CD4-positive, alpha-beta T cell treated with Interferon alpha-2 for 1 hour (primary cell): ENCODE results near the gene RTN1.
"Not testable (repeated sequence)": the region's sequence is repeated elsewhere in the genome, so short reads cannot be mapped to it uniquely, and the experiment has no call there.

Experiments used
- DNase-seq, 2 donors: peaks; one replicate each; pipeline ENCODE4 v3.0.0-alpha.2; 2020 to 2022

The RTN1 gene

GRCh38 chr14:59699442-59699841, 171.1 kb downstream of the RTN1 start:
- peak; percentile 2 for DNase-seq

DNA sequence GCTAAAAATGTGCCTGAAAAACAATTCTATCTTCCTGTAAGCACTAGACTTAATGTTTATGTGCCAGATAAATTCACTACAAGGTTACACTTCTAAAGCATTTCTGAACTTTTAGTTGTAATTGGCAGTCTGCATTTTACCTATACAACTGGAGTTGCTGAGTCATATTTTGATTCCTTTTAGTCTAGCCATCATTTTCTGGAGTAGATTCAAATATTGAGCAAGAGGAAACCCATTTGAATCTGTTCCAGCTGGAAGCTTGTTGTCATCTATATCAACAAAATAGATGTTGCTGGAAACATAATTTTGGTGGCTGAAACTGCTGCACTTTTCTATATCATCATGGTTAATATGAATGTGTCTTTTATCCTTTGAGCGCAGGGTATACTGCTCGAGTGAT, 171.8 kb downstream of the RTN1 start:
- no peak for DNase-seq

DNA sequence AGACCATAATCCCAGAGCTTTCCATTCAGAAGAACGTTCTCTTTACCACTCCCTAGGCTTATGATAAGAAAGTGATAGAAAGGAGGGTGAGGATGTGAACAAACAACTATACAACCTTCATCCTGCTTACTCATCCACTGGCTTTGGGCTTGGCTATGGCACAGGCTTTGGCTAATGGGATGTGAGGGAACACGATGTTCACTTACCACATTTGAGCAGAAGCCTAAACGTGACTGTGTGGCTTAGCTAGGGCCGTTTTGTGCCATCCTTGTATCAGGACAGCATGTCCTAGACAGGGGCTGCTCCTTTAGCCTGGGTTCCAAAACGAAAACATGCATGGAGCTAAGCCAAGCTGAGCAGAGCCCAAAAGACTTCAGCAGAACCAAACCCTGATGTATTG, 175.4 kb downstream of the RTN1 start:
- DNase-seq = no peak

GRCh38 chr14:59691266-59691665, 179.3 kb downstream of the RTN1 start:
- no peak for DNase-seq

- no peak for DNase-seq
These were observed 180.2 kb downstream of the RTN1 start for GRCh38 chr14:59690426-59690825.

DNA sequence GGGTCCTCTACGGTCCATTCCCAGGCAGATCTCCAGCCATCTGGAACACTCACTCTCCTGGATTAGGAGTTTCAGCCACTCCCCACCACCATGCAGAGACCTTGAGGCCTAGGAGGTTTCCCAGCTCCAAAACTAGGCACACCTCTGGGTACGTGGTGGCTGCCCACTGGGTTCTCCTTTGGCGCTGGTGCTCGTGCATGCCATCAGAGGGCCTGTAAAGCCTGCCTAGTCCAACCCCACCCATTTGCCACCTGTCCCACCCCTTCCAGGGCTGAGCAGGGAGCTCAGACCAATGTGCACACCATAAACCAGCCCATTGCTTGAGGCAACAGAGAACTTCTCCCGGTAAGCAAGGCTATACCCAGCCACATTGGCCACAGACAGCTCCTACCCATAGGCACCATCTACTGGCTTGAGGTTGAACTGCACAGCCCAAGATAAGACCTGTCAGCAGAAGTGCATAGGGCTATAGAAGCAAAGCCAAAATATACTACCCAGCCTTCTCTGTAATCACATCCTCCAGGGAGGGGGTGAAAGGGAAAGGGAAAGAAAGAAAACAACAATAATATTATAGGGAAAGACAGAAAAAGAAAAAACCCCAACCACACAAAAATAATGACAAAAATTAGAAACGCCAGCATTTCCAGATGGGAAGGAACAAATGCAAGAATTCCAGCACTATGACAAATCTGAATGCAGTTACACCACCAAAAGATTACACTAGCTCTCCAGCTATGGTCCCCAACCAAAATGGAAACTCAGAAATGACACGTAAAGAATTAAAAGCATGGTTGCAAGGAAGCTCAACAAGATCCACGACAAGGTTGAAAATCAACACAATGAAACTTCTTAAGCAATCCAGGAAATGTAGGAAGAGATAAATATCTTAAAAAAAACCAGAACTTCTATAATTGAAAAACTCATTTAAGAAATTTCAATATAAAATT, 182.1 kb downstream of the RTN1 start:
- peak; percentile 6 for DNase-seq

DNA sequence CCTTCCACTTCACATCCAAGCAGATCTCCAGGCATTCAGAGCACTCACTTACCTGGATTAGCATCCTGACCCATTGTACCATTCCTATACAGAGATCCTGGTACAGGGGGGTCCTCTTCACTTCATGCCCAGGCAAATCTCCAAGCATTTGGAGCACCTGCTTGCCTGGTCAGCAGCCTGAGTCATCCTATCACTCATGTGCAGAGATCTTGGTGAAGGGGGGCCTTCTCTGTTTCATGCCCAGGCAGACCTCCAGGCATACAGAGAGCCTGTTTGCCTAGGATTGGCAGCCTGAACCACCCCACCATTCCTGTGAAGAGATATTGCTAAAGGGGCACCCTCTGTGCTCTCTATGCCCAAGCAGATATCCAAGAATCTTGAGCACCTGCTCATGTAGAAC, 182.9 kb downstream of the RTN1 start:
- no peak for DNase-seq

DNA sequence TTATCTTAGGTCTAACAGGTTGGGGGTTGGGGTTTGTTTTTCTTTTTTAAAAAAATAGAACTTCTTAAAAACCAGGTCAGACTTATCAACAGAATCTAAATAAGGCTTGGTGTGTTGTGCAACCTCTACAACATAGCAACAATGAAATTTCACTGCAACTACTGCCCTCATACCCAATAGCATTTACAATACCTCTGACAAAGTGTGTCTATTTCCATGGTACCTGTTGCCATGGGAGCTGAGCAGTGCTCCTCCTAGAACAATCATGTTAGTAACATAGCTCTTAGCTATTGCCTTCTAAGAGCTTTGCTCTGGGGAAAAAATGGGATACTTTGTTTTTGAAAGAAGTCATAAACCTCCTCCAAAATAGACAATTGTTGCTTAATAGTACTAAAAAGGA, 190.7 kb downstream of the RTN1 start:
- no peak for DNase-seq

GRCh38 chr14:59678352-59678751, 192.2 kb downstream of the RTN1 start:
- no peak for DNase-seq

GRCh38 chr14:59677771-59678231, 192.8 kb downstream of the RTN1 start:
- DNase-seq = no peak

- DNase-seq = no peak
These were observed 195.2 kb downstream of the RTN1 start for GRCh38 chr14:59675394-59675793.

GRCh38 chr14:59664741-59665140, 205.8 kb downstream of the RTN1 start:
- DNase-seq = no peak

DNA sequence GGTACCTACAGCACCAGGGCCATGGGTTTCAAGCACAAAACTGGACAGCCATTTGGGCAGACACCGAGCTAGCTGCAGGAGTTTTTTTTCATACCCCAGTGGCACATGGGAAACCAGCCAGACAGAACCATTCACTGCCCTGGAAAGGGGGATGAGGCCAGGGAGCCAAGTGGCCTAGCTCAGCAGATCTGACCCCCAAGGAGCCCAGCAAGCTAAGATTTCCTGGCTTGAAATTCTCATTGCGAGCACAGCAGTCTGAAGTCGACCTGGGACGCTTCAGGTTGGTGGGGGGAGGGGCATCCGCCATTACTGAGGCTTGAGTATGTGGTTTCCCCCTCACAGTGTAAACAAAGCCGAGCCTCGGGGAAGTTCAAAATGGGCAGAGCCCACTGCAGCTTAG, 212.8 kb downstream of the RTN1 start:
- DNase-seq = no peak

DNA sequence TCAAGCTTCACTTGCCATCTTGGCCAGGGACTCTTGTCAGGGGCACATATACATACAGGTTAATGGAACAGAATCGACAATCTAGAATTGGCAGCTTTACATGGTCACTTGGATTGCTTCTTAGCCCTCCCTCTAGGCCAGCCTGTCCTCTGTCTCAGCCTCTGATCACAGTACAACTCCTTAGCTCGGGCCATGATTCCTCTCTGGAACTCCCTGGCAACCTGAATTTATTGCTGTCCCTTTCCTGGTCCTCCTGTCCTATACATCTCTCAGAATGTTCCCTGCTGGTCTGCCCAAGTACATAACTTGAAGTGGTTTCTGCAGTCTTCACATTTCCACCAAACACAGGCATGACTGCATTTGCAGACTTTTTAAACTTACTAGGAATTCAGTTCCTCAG, 214.1 kb downstream of the RTN1 start:
- DNase-seq = no peak

GRCh38 chr14:59654131-59654530, 216.4 kb downstream of the RTN1 start:
- DNase-seq = not testable (repeated sequence)

- not testable (repeated sequence) for DNase-seq
These were observed 223.7 kb downstream of the RTN1 start for GRCh38 chr14:59646832-59647231.

- no peak for DNase-seq
These were observed 231.7 kb downstream of the RTN1 start for GRCh38 chr14:59638885-59639284.

DNA sequence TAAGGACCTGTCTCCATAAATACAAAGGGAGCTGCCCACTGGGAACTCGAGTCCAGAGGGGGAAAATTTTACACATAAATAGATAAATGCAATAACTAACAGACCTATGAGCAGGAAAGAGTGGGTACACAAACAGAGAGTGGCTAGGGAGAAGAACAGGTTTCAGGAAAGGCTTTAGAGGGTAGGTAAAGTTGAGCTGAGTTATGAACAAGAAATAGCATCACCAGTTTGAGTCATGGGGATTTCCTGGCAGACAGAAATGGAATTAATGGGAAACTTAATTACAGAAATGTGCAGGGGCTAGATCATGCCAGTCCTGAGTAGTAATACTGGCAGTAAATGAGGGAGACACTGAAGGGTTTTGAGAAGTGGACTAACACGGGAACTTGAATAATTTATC, 236.0 kb downstream of the RTN1 start:
- no peak for DNase-seq

- DNase-seq = no peak
These were observed 237.1 kb downstream of the RTN1 start for GRCh38 chr14:59633486-59633885.

DNA sequence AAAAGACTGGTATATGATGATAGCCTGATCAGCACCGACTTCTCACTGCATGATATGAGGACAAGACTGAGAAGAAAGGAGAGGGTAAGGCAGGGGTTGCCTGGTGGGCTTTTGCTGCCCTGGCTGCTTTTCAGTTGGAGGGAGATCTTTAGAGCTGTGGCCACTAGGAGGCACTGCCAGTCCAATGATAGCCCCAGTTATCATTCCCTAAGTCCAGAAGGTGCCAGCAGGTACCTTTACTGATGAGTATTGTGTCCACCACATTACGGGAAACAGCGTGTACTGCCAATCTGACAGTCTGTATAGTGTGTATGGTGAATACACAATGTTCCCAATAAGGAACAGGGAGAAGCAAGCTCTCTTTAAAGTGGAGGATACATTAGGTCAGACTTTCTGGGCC, 238.2 kb downstream of the RTN1 start:
- no peak for DNase-seq

GRCh38 chr14:59631237-59631636, 239.3 kb downstream of the RTN1 start:
- no peak for DNase-seq

- DNase-seq = no peak
These were observed 240.2 kb downstream of the RTN1 start for GRCh38 chr14:59630288-59630963.

DNA sequence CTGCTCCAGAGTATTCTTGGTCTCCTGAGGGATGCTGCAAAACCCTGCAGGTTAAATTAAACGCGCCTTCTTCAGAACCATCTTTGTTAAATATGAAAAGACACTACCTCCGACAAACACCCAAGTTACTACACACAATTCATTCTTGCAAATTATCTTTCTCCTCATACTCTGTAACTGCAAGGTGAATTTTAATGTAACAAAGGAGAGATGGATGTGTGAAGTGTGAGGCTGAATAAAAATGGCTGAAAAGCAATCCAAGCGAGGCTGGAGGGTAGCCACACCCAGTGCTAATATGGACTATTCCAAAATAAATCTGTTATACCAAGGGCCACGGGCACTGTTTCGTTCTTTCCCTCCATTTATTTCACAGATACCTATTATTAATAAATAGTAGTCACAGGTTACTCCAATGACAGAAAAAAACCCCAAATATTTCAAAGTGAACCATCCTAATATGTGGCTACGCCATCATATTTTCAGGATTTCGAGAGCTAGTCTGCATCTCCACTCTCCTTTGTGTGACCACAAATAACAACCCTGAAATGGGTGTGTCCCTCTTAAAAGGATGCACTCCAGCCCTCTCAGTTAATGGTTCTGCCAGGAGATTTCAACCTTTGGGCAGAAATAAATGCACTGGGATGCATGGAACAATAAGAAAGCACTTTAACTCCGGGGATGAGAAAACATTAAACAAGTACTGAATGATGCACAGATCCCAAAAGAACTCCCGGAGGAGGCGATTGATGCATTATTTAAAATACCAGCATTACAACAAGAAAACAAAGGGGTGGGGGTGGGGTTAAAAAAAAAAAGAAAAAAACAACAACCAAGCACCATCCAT, 240.9 kb downstream of the RTN1 start:
- DNase-seq = no peak
